Iris pigment epithelial cell (primary cell): ENCODE measurements around the gene RANBP3.

Experiments used
- DNase-seq: peaks from one replicate; pipeline ENCODE4 v3.0.0-alpha.2; 2011; ENCODE audit warnings: low read depth

Gene RANBP3

DNA sequence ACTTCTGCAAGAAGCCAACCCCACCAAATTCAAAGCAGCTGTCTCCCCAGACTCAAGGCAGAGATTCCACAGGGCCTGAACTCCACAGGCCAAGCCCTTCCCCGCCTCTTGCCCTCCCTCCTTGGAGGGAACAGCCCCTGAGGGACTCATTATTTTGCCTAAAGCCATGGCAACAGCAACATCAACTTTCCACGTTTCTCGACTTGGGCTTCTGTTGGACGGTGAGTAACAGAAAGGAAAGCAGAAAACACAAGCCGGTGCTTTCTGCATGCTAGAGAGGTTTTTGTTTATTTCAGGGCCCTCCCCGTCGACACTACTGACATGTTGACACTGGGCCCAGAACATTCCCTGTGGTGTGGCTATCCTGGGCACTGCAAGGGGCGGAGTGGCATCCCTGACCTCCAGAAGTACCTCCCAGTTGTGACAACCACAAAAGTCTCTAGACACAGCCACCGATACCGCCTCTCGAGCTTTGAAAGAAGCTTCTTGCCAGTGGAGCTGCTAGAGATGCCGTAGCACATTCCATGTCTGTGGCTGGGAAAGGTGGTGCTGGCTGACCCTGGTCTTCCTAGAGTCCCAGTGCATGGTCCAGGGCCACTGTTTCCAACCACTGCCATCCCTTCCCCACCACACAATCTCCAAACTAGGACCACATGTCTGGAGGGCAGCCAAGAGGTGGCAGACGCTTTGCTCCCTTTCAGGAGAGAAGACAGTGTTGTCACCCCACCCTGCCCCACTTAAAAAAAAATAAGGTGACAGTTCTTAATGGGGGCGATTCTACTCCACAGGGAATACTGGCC lies 51.1 kb downstream of the RANBP3 start:
- DNase-seq, result peak; percentile 42

- DNase-seq, result no peak
Observed at GRCh38 chr19:5925830-5926427, 52.0 kb downstream of the RANBP3 start.

- DNase-seq, result no peak
Observed at GRCh38 chr19:5923356-5923755, 54.6 kb downstream of the RANBP3 start.

DNA sequence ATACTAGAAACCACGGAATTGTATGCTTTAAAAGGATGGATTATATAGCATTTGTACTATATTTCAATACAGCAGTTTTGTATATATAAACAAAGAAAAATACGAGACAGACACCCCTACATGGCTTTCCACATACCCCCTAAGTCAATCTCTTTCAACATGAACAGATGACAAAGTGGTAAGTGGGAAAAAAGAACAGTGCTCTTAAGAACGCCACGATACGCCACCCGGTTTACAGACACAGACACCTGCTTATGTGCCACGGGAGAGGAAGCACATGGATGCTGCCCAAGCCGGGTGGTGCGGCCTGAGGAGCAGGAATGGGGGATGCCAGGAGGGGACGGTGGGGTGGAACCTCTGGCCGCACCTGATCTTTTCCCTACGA lies 55.8 kb downstream of the RANBP3 start:
- DNase-seq, result no peak

DNA sequence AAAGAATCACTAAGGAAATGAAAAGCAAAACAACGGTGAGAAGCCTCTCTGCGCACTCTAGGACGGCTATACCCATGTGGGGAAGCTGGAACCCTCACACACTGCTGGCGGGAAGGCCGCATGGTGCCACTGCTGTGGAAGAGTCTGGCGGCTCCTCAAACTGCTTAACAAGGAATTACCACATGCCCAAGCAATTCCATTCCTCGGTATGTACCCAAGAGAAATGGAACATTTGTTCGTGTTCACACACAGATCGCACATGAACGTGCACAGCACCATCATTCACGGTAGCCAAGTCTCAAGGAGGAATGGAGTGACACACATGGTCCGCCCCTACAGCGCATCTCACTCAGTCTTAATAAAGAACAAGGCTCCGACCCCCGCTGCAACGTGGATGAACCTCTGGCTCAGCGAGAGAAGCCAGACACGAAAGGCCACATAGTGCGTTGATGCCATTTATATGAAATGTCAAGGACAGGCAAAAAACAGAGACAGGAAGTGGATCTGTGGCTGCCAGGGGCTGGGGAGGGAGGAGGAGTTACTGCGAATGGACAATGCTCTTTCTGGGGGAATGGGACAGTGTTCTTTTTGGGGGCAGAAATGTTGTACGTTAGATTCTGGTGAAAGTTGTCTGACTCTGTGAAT lies 56.3 kb downstream of the RANBP3 start:
- no peak for DNase-seq

DNA sequence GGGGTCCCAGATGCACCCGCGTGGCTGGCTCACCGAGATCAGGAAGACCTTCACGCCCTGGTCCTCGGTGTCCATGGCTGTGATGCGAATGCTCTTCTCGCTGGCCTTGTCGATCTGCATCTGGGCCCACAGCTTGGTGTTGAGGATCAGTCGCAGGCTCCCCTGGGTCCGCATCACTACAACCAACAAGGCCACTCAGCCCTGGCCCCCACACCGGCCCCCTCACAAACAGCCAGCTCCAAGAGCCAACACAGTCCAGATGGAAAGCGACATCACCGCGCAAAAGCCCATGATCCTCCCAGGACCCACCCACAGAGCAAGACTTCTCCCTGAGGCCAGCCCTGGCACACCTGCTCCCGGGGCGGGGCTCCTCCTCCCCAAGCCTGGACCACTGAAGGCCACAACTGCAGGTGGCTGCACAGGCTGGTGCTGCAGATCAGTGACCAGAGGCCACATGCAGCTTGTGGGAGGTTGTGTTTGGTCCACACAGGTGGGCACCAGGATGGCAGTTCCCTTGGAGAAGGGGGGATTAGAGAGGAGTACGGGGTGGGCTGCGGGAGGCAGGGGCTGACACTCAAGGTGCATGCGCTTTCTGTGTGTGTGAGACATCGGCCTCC lies 59.4 kb downstream of the RANBP3 start:
- no peak for DNase-seq

GRCh38 chr19:5917431-5918107 lies 60.4 kb downstream of the RANBP3 start:
- DNase-seq, result no peak

DNA sequence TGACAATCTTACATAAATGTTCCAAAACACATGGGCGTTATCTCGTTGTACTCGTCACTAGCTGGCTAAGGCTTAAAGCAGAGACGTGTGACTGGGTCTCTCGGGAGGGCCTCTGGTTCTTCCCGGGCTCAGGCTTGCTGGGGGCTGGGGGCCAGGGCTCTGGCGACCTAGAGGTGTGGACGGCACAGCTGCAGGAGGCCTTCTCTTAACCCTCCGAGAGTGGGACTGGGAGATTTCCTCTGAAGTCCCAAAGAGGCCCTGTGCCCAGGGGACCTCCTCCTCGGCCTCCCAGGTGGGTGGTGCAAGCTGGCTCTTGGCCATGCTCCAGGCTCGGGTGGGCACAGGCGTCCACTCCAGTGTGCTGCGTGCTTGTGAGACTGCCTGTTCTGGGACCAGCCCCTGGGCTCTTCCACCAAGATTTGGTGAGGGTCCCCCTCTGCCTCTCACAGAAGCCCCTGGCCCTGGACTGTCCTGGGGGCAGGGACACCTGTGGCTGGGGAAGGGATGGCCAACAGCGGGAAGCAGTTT lies 61.7 kb downstream of the RANBP3 start:
- DNase-seq, result no peak

DNA sequence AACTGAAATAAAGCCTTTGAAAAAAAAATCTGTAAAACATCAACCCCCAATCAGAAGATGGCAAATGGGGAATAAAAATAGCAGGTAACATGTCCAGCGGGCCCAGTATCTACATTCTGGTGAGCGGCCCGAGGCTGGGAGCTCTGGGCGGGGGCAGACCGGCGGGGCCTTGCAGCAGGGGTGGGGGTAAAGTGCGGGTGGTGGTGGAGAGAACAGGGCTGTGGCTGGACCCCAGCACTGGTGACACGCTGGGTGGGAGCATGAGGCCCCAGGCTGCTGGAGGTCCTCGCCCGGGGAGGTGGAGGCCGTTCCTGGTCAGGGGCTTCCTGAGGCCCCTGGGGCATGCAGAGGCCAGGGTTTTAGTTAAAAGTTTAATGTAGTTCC lies 62.2 kb downstream of the RANBP3 start:
- DNase-seq, result no peak

- no peak for DNase-seq
Observed at GRCh38 chr19:5914946-5915781, 62.8 kb downstream of the RANBP3 start.

DNA sequence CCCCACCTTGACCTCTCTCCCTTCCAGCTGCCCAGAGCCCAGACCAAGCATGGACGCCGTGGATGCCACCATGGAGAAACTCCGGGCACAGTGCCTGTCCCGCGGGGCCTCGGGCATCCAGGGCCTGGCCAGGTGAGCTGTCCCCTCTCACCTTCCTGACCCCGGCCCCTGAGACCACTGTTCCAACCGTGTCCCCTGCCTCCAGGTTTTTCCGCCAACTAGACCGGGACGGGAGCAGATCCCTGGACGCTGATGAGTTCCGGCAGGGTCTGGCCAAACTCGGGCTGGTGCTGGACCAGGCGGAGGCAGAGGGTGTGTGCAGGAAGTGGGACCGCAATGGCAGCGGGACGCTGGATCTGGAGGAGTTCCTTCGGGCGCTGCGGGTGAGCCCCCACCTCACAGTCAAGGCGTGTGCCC lies 63.6 kb downstream of the RANBP3 start:
- no peak for DNase-seq

DNA sequence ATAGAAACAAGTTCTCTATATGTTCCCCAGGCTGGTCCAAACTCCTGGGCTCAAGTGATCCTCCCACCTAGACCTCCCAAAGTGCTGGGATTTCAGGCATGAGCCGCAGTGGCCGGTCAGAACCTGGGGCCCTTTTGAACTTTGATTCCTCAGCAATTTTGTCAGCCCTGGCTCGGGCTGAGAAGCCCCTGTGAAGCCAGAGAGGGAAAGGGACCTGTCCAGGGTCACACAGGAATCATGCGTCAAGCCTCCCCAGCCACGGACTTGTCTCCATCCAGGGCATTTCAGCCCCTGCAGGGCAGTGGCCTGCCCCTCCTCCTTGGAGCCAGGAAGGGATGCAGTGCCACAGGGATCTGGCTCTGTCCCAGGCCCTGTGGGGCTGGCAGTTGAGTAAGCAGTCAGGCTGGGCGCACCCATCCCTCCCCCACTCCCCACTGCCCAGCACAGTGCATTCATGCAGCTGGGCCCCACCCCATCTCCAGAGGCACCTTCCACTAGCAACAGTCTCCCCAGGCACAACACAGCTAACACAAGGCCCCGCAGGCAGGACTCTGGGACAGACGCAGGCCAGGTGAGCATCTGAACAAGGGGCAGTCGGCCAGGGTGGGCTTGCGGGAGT lies 64.1 kb downstream of the RANBP3 start, which contains the start of gene CAPS:
TSS of gene CAPS (plus strand) at position 516 of the 619 bp plus-strand sequence. CDS start 153 bp downstream, outside the sequence.
- DNase-seq, result peak; percentile 37

DNA sequence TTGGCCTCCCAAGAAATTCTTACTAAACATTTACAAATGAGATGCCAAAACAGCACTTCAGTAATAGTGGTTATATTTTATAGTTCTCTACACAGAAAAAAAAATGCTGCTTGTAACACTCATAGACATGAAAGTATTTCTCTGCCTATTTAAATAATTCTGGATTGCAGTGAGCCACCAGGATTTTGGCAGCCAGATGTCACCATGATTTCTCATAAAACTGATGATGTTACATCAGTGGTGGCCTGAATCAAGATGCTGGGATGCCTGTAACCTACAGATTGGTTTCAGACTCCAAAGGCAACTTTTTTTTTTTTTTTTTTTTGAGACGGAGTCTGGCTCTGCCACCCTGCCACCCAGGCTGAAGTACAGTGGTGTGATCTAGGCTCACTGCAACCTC lies 66.6 kb downstream of the RANBP3 start:
- no peak for DNase-seq

DNA sequence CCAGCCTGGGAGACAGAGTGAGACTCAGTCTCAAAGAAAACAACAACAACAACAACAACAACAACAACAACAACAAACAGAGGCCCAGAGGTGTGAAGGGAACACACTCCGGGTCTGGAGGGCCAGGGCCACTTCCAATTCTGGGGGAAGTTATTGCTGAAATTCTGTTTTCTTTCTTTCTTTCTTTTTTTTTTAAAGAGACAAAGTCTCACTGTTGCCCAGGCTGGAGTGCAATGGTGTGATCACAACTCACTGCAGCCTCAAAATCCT lies 67.4 kb downstream of the RANBP3 start:
- DNase-seq, result no peak

- DNase-seq, result no peak
Observed at GRCh38 chr19:5908773-5909442, 69.0 kb downstream of the RANBP3 start.

DNA sequence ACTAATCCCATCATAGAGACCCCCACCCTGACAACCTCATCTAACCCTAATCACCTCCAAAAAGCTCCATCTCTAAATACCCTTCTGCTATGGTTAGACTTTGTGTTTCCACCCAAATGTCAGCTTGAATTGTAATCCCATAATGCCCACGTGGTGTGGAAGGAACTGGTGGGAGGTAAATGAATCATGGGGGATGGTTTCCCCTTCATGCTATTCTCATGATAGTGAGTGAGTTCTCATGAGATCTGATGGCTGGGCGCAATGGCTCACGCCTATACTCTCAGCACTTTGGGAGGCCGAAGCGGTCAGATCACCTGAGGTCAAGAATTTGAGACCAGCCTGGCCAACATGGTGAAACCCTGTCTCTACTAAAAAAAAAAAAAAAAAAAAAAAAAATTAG lies 70.7 kb downstream of the RANBP3 start:
- DNase-seq, result no peak

GRCh38 chr19:5905114-5905778 lies 72.7 kb downstream of the RANBP3 start:
- no peak for DNase-seq

GRCh38 chr19:5904352-5905113 lies 73.4 kb downstream of the RANBP3 start, which contains the start of gene VMAC:
VMAC (plus strand) TSS chr19:5904872; CDS start chr19:5904891, 19 bp downstream.
- peak; percentile 100 for DNase-seq
